Left ventricle myocardium inferior (tissue), 1 donor: Measurements from ENCODE around the gene HHAT. TPM values are rescaled to one million over a fixed set of nuclear protein-coding genes. Genes with fewer than 3 reads are reported as not detected.

Experiments used
- DNase-seq: peaks from one replicate; pipeline ENCODE4 v3.0.0-alpha.2; 2020
- H3K27ac ChIP-seq: fragments of 200-600 bp; replicated peaks from 2 replicates; pipeline ENCODE4 v1.8.0; 2021
- H3K27me3 ChIP-seq: fragments of 200-600 bp; 2 replicates; pipeline ENCODE4 v1.8.0; 2021; ENCODE audit warnings: low read depth
- H3K36me3 ChIP-seq: fragments of 200-600 bp; 2 replicates; pipeline ENCODE4 v1.8.0; 2021
- H3K4me1 ChIP-seq: fragments of 200-600 bp; 2 replicates; pipeline ENCODE4 v1.8.0; 2021
- H3K4me3 ChIP-seq: fragments of 200-600 bp; 2 replicates; pipeline ENCODE4 v1.8.0; 2021; ENCODE audit warnings: mild to moderate bottlenecking, moderate library complexity
- H3K9me3 ChIP-seq: fragments of 200-600 bp; replicated peaks from 2 replicates; pipeline ENCODE4 v1.8.0; 2021
- intact Hi-C: fragments of 100-400 bp; cut with micrococcal nuclease; formaldehyde crosslinking; loops from one replicate; pipeline ENCODE4 v1.11.0; 2022
- total RNA-seq: library from RNA; stranded (reverse); fragmentation: NEBNext Ultra II Directional; extraction: Animal tissue kit (Norgen Biotek cat#: 25700); gene quantifications from one replicate; pipeline ENCODE4 v1.2.1, GENCODE V29; 2021
- TF ChIP-seq, protein P1 (sequence below): fragments of 200-600 bp; IDR thresholded peaks from 2 replicates; pipeline ENCODE4 v1.8.0; 2021; ENCODE audit warnings: antibody characterized with exemption, mild to moderate bottlenecking, borderline replicate concordance
- donor health status: DM: no; HTN: yes; CAD: no; lungs with severe emphysema.

Gene HHAT
- total RNA-seq, 1 donor from 2014 or later: 2.1 TPM

DNA sequence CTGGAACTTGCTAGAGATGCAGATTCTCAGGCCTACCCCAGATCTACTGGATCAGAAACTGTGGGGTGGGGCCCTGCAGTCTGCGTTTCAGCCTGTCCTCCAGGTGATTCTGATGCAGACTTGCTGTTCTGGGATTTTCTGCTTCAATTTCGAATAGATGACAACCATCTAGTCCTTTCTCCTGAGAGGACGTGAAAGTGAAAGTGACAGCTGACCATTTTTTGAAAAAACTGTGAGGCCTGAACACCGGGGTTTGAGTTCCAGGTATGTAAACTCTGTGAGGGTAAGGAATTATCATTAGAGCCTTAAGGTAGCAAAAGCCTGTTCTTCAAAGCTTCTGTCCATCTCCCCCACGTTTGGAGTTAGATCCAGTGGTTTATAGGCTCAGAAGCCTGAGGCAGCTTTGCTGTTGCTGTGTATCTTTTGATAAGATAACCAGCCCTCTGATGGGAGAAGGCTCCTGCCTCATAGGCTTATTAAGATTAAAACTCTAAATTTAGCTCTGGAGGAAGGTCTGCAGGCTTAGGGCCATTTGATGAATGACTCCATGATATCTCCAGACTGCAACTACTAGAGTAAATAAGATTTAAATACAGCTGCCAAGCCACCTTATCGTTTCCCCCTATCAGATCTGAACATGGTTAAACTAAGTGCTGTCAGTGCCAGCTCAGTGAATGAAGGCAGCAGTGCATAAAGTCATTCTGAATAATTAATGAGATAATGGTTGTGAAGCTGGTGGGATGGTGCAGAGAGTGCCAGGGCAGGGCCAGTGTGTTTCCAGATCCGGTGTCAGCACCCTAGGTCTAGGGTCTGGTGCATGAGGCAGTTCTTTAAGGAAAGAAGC lies 335.2 kb downstream of the HHAT start:
- no peak overlapping the region for H3K4me3 ChIP-seq
- peaks cover 12% of the 10 kb centered on the region for H3K4me1 ChIP-seq
- peaks cover 8% of the 10 kb centered on the region for H3K9me3 ChIP-seq
- no peak for DNase-seq
- H3K36me3 ChIP-seq: no peaks in the 10 kb centered on the region
- H3K27me3 ChIP-seq: no peaks in the 10 kb centered on the region
- intact Hi-C loops: no loop called here
- H3K27ac ChIP-seq: no peak overlapping the region
- TF ChIP-seq, protein P1, sequence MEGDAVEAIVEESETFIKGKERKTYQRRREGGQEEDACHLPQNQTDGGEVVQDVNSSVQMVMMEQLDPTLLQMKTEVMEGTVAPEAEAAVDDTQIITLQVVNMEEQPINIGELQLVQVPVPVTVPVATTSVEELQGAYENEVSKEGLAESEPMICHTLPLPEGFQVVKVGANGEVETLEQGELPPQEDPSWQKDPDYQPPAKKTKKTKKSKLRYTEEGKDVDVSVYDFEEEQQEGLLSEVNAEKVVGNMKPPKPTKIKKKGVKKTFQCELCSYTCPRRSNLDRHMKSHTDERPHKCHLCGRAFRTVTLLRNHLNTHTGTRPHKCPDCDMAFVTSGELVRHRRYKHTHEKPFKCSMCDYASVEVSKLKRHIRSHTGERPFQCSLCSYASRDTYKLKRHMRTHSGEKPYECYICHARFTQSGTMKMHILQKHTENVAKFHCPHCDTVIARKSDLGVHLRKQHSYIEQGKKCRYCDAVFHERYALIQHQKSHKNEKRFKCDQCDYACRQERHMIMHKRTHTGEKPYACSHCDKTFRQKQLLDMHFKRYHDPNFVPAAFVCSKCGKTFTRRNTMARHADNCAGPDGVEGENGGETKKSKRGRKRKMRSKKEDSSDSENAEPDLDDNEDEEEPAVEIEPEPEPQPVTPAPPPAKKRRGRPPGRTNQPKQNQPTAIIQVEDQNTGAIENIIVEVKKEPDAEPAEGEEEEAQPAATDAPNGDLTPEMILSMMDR: no peak

DNA sequence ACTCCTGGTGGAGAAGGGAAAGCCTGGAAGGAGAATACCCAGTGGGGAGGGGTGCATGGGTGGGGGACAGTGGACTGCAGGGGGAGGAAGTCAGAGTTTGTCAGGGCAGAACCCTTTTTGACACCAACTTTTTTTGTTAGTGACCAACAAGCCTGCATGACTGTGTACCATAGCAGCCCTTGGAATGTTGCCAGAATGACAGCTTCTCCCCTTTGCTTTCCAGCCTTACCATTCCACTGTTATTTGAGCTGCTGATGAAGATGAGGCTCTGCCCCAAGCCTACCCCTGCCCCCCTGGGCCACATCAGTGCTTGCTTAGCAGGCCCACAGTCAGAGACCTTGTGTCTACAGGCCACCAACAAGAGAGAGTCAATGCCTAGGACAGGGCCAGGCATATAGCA lies 341.2 kb downstream of the HHAT start:
- Histone ChIP-seq H3K27me3 (no peaks in the 10 kb centered on the region), H3K36me3 (no peaks in the 10 kb centered on the region), H3K4me3 (no peak overlapping the region), H3K9me3 (peaks cover 6% of the 10 kb centered on the region), H3K4me1 (no peaks in the 10 kb centered on the region), H3K27ac (no peak overlapping the region)
- TF ChIP-seq, protein P1: no peak
- intact Hi-C loops: no loop called here
- DNase-seq: no peak

DNA sequence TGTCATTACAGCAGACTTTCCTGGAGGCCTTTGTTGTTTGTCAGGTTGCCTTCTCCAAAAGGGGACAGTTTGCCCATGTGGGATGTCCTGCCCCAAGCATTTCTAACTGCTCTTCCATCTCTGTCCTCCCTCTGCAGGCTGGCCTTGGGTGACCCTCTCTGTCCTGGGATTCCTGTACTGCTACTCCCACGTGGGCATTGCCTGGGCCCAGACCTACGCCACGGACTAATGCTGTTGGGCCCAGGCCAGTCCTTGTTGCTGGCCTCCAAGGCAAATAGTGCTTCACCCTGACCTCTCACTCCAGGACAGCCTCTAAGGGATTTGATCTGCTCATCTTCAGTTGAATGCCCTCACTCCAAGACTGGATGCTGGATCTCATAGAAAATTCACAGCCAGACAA lies 345.4 kb downstream of the HHAT start:
- no peak for DNase-seq
- Histone ChIP-seq H3K4me1 (no peaks in the 10 kb centered on the region), H3K27ac (no peak overlapping the region), H3K27me3 (no peaks in the 10 kb centered on the region), H3K4me3 (no peak overlapping the region), H3K9me3 (peaks cover 6% of the 10 kb centered on the region), H3K36me3 (no peaks in the 10 kb centered on the region)
- intact Hi-C loops: no loop called here
- TF ChIP-seq, protein P1: no peak

DNA sequence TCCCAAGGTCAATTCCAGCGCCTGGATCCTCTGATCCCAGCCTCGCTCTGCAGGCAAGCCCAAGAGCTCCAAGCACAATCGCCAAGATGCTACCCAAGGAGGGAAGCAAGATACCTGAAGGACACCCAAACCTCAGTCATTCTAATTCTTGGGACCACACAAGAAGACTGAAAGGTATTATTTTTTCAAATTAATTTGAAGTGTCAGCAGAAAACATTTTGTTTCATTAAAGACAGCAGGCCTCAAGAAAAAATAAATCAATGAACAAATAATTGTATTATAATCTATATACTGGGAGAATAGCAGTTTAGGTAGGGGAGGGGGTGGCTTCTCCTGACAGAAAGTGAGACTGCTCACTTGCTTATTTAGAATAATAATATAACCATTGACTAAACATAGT lies 347.8 kb downstream of the HHAT start:
- intact Hi-C loops: no loop called here

DNA sequence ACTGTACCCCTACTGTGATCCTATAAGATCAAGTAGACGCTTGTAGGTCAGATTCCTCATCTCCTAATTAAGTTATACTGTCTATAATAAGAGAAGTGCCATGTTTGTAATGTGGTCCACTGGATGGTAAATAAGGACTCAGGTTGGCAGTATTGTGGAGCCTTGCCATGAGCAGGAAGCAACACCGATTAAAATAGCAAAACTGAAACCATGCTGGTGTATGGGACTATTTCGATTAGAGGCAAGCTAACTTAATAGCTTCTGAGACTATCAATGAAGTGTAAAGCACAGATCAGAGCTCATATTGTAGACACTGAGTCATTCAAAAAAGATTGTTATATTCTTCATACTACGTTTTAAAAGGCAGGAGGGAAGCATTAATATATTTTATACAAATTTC lies 348.8 kb downstream of the HHAT start:
- intact Hi-C loops: no loop called here

More for the DNA sequence above, 347.8 kb downstream of the HHAT start:
- TF ChIP-seq, protein P1: no peak
- no peaks in the 10 kb centered on the region for H3K27me3 ChIP-seq
- DNase-seq: no peak
- no peaks in the 10 kb centered on the region for H3K36me3 ChIP-seq
- peaks cover 1% of the 10 kb centered on the region for H3K9me3 ChIP-seq
- no peak overlapping the region for H3K4me3 ChIP-seq
- H3K4me1 ChIP-seq: no peaks in the 10 kb centered on the region
- no peak overlapping the region for H3K27ac ChIP-seq

More for the DNA sequence above, 348.8 kb downstream of the HHAT start:
- no peak for DNase-seq
- Histone ChIP-seq H3K9me3 (no peaks in the 10 kb centered on the region), H3K4me3 (no peak overlapping the region), H3K36me3 (no peaks in the 10 kb centered on the region), H3K4me1 (no peaks in the 10 kb centered on the region), H3K27ac (no peak overlapping the region), H3K27me3 (no peaks in the 10 kb centered on the region)
- TF ChIP-seq, protein P1: no peak
